ENCODE data around the gene PTPRG.

DNA sequence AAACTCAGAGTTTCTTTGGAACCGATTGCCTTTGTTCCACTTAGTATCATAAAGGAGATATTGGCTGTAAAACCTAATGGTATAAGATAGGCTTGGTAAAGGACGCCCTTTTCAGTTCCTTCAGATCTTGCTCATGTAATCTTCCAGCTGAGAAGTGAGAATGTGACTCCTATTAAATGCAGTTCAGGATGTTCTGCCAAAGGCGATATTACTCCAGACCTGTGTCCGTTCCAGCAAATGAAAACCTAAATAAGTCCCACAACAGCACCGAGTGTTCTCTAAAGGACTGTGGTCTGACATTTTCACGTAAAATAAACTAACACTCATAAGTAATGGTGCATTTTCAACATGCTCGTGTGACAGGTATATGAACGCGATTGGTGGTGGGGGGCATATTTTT lies 535.8 kb downstream of the PTPRG start:
- TF ChIP-seq, protein P1, sequence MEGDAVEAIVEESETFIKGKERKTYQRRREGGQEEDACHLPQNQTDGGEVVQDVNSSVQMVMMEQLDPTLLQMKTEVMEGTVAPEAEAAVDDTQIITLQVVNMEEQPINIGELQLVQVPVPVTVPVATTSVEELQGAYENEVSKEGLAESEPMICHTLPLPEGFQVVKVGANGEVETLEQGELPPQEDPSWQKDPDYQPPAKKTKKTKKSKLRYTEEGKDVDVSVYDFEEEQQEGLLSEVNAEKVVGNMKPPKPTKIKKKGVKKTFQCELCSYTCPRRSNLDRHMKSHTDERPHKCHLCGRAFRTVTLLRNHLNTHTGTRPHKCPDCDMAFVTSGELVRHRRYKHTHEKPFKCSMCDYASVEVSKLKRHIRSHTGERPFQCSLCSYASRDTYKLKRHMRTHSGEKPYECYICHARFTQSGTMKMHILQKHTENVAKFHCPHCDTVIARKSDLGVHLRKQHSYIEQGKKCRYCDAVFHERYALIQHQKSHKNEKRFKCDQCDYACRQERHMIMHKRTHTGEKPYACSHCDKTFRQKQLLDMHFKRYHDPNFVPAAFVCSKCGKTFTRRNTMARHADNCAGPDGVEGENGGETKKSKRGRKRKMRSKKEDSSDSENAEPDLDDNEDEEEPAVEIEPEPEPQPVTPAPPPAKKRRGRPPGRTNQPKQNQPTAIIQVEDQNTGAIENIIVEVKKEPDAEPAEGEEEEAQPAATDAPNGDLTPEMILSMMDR (IDR thresholded peaks at IDR 0.05; ENCODE audit: poor library complexity): no peak
- TF ChIP-seq EZH2phosphoT487 (IDR thresholded peaks at IDR 0.05; ENCODE audit: low read depth, severe bottlenecking, unreplicated experiment): no peak
